ENCODE measurements around the gene FHOD3. TPM values are rescaled to one million over a fixed set of nuclear protein-coding genes. Genes with fewer than 3 reads are reported as not detected.

FHOD3 gene
- total RNA-seq, 1 donor from 2014 or later = 347 TPM

GRCh38 chr18:36580874-36581750, 283.6 kb downstream of the FHOD3 start:
- DNase-seq (no peak), ATAC-seq (peak; percentile 10)
- intact Hi-C loops (cut with micrococcal nuclease) = no loop called here

- ATAC-seq = no peak
- no peak for DNase-seq
- intact Hi-C loops (cut with micrococcal nuclease) = no loop called here
Observed at GRCh38 chr18:36582988-36583745, 285.7 kb downstream of the FHOD3 start.

- ATAC-seq (no peak), DNase-seq (no peak)
- intact Hi-C loops (cut with micrococcal nuclease) = no loop called here
Observed at GRCh38 chr18:36589857-36590543, 292.5 kb downstream of the FHOD3 start.

- no peak for DNase-seq
- no peak for ATAC-seq
- intact Hi-C loops (cut with micrococcal nuclease) = no loop called here
Observed at GRCh38 chr18:36590621-36591580, 293.4 kb downstream of the FHOD3 start.

- intact Hi-C loops (cut with micrococcal nuclease) = no loop called here
- DNase-seq (no peak), ATAC-seq (no peak)
Observed at GRCh38 chr18:36592282-36592681, 294.8 kb downstream of the FHOD3 start.

- intact Hi-C loops (cut with micrococcal nuclease) = no loop called here
- no peak for ATAC-seq
- no peak for DNase-seq
Observed at GRCh38 chr18:36593001-36593400, 295.5 kb downstream of the FHOD3 start.

- DNase-seq = no peak
- ATAC-seq = no peak
- intact Hi-C loops (cut with micrococcal nuclease) = no loop called here
Observed at GRCh38 chr18:36593641-36594040, 296.1 kb downstream of the FHOD3 start.

GRCh38 chr18:36594621-36595020, 297.1 kb downstream of the FHOD3 start:
- intact Hi-C loops (cut with micrococcal nuclease) = no loop called here
- no peak for DNase-seq
- ATAC-seq = peak; percentile 73

GRCh38 chr18:36595046-36595817, 297.7 kb downstream of the FHOD3 start:
- DNase-seq = peak; percentile 60
- intact Hi-C loops (cut with micrococcal nuclease) = no loop called here
- ATAC-seq = peak; percentile 9

- no peak for DNase-seq
- intact Hi-C loops (cut with micrococcal nuclease) = no loop called here
- ATAC-seq = no peak
Observed at GRCh38 chr18:36595818-36596215, 298.3 kb downstream of the FHOD3 start.

GRCh38 chr18:36597636-36598035, 300.1 kb downstream of the FHOD3 start:
- intact Hi-C loops (cut with micrococcal nuclease) = no loop called here
- no peak for ATAC-seq
- DNase-seq = no peak

- DNase-seq (no peak), ATAC-seq (no peak)
- intact Hi-C loops (cut with micrococcal nuclease) = no loop called here
Observed at GRCh38 chr18:36600548-36600947, 303.0 kb downstream of the FHOD3 start.

- intact Hi-C loops (cut with micrococcal nuclease) = no loop called here
- no peak for DNase-seq
- no peak for ATAC-seq
Observed at GRCh38 chr18:36601316-36601715, 303.8 kb downstream of the FHOD3 start.

- ATAC-seq (no peak), DNase-seq (no peak)
- intact Hi-C loops (cut with micrococcal nuclease) = no loop called here
Observed at GRCh38 chr18:36602071-36602470, 304.6 kb downstream of the FHOD3 start.

- DNase-seq (no peak), ATAC-seq (no peak)
- intact Hi-C loops (cut with micrococcal nuclease) = no loop called here
Observed at GRCh38 chr18:36602620-36603019, 305.1 kb downstream of the FHOD3 start.

GRCh38 chr18:36608107-36608506, 310.6 kb downstream of the FHOD3 start:
- intact Hi-C loops (cut with micrococcal nuclease) = no loop called here
- no peak for DNase-seq
- no peak for ATAC-seq

GRCh38 chr18:36610258-36610657, 312.7 kb downstream of the FHOD3 start:
- intact Hi-C loops (cut with micrococcal nuclease) = no loop called here
- DNase-seq = no peak
- ATAC-seq = no peak

- no peak for DNase-seq
- intact Hi-C loops (cut with micrococcal nuclease) = no loop called here
- no peak for ATAC-seq
Observed at GRCh38 chr18:36610661-36611060, 313.1 kb downstream of the FHOD3 start.
